Measurements from ENCODE around the gene LMBRD2.
"Not testable (repeated sequence)": the region's sequence is repeated elsewhere in the genome, so short reads cannot be mapped to it uniquely, and the experiment has no call there.

Gene LMBRD2

GRCh38 chr5:36162810-36163486, 11.3 kb upstream of the LMBRD2 start:
- no peak for DNase-seq (ENCODE audit: low read depth in 2 of 2, low spot score in 1 of 2)

GRCh38 chr5:36161361-36161760, 9.7 kb upstream of the LMBRD2 start:
- DNase-seq (ENCODE audit: low read depth in 2 of 2, low spot score in 1 of 2), result no peak

- DNase-seq (ENCODE audit: low read depth in 2 of 2, low spot score in 1 of 2), result no peak
Measured at GRCh38 chr5:36160617-36161016, 8.9 kb upstream of the LMBRD2 start.

DNA sequence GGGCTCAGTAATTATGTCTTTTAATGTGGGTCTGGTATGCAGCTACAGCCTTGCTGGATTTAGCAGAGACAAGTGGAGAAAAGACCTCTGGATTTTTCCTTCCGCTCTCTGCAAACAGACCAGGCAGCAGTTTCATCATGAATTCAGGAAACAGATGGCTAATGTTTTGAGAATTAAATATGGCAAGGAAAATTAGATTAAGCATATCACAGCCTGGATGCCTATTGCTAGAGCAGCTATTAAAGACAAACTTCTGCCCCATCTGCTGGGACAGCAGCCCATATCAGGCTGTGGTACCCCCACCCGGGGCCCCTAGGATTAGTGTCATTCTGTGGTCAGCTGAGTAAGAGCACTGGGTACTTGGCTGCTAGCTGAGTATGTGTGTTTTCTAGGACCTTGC, 6.5 kb upstream of the LMBRD2 start:
- no peak for DNase-seq (ENCODE audit: low read depth in 2 of 2, low spot score in 1 of 2)

DNA sequence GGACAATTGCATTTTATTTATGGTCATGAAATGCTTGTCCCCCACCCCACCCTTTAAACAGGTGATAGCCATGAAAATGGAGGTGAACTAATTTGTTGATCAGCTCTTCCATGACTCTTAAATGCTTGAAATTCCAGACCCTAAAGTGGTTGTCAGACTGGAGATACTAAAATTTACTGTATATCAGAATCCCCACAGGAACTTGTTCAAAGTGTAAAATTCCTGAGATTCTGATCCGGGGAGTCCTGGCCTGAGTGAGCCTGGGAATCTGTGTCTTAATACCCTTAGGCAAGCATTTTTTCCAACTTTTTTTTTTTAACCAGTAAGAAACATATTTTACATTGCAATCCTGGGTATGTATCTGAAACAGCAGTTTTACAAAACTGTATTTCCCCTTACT, 4.9 kb upstream of the LMBRD2 start:
- DNase-seq (ENCODE audit: low read depth in 2 of 2, low spot score in 1 of 2), result no peak

GRCh38 chr5:36156121-36156601, 4.5 kb upstream of the LMBRD2 start:
- DNase-seq (ENCODE audit: low read depth in 2 of 2, low spot score in 1 of 2), result no peak

- no peak for DNase-seq (ENCODE audit: low read depth in 2 of 2, low spot score in 1 of 2)
Measured at GRCh38 chr5:36155291-36155690, 3.6 kb upstream of the LMBRD2 start.

DNA sequence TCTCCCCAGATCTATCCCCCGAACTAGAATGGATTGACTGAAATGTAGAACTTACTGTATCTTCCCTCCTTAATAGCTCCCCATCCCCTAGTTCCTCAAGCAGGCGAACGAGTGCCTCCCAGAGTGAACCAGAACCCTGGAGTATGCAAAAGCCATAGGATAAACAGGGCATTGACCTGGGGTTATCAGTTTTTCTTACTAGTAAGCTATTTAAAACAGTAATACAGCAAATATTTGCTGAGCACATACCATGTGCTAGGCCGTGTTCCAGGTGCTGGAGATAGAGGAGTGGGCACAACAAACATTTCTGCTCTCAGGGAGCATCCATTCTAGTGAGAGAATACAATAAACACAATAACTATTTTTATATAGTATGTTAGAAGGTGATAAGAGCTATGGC, 2.0 kb upstream of the LMBRD2 start:
- DNase-seq (ENCODE audit: low read depth in 2 of 2, low spot score in 1 of 2), result no peak

GRCh38 chr5:36153298-36153677, 1.6 kb upstream of the LMBRD2 start:
- no peak for DNase-seq (ENCODE audit: low read depth in 2 of 2, low spot score in 1 of 2)

- no peak for DNase-seq (ENCODE audit: low read depth in 2 of 2, low spot score in 1 of 2)
Measured at GRCh38 chr5:36152324-36153297, 924 bp upstream of the LMBRD2 start.

- no peak for DNase-seq (ENCODE audit: low read depth in 2 of 2, low spot score in 1 of 2)
Measured at GRCh38 chr5:36150676-36151433, 832 bp downstream of the LMBRD2 start.

DNA sequence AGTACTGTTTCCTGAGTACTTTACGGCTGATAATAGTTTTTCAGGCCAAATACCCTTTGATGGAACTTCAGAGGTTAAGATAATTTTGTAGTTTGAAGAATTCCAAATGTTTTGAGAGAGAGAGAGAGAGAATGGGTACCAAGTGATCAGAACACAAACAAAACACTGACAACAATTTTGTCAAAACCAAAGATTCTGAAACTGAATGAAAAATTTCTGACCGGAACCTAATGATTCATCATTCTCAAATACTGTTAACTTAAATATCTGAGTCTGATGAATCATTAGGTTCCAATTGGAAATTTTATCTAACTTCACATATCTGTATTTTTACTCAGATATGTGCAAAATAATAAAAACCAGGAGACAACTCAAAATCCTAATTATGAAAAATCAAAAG, 4.0 kb downstream of the LMBRD2 start:
- no peak for DNase-seq (ENCODE audit: low read depth in 2 of 2, low spot score in 1 of 2)

GRCh38 chr5:36146390-36146789, 5.3 kb downstream of the LMBRD2 start:
- DNase-seq (ENCODE audit: low read depth in 2 of 2, low spot score in 1 of 2), result no peak

GRCh38 chr5:36145311-36145710, 6.4 kb downstream of the LMBRD2 start:
- DNase-seq (ENCODE audit: low read depth in 2 of 2, low spot score in 1 of 2), result no peak

GRCh38 chr5:36138900-36139683, 12.6 kb downstream of the LMBRD2 start:
- DNase-seq (ENCODE audit: low read depth in 2 of 2, low spot score in 1 of 2), result no peak

DNA sequence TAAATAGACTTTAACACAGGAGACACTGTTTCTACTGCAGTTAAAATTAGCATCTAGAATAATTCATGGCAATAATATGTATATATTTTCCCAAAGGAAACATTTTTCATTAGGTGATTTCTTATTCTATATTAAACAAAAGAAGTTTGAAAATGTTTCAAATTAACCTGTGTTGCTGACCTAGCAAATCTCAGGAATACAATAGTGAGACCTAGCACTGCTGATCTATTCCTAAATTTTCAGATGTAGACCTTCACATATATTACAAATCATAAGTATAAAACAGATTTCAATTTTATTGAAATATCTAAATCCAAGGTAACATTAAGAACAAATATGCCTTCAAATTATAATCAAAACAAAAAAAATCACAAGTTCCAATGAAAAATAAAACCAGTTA, 15.1 kb downstream of the LMBRD2 start:
- no peak for DNase-seq (ENCODE audit: low read depth in 2 of 2, low spot score in 1 of 2)

DNA sequence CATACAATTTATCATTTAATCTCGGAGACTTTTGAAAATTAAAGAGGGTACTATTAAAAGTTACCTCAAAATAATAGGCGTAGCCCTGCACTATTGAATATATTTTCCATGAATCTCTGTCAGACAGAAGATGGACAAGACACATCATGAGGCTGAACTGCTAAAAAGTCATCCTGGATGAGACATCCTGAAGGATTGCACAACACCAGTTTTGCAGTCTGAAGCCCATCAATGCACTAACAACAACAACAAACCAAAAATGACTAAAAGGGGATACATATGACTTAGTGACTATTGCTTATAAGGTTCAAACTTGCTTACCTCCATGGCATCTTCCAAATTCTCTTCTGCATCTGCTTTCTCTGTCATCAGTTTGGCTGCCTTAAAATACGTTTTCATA, 15.7 kb downstream of the LMBRD2 start:
- no peak for DNase-seq (ENCODE audit: low read depth in 2 of 2, low spot score in 1 of 2)

- not testable (repeated sequence) for DNase-seq (ENCODE audit: low read depth in 2 of 2, low spot score in 1 of 2)
Measured at GRCh38 chr5:36133009-36133408, 18.7 kb downstream of the LMBRD2 start.

DNA sequence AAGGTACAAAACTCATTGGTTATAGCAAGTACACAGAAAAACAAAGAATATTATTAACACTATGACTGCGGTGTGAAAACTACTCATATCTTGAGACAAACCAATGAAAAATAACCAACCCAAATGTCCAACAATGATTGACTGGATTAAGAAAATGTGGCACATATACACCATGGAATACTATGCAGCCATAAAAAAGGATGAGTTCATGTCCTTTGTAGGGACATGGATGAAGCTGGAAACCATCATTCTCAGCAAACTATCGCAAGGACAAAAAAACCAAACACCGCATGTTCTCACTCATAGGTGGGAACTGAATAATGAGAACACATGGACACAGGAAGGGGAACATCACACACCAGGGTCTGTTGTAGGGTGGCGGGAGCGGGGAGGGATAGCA, 22.0 kb downstream of the LMBRD2 start:
- DNase-seq (ENCODE audit: low read depth in 2 of 2, low spot score in 1 of 2), result not testable (repeated sequence)

- DNase-seq (ENCODE audit: low read depth in 2 of 2, low spot score in 1 of 2), result no peak
Measured at GRCh38 chr5:36128795-36129194, 22.9 kb downstream of the LMBRD2 start.

DNA sequence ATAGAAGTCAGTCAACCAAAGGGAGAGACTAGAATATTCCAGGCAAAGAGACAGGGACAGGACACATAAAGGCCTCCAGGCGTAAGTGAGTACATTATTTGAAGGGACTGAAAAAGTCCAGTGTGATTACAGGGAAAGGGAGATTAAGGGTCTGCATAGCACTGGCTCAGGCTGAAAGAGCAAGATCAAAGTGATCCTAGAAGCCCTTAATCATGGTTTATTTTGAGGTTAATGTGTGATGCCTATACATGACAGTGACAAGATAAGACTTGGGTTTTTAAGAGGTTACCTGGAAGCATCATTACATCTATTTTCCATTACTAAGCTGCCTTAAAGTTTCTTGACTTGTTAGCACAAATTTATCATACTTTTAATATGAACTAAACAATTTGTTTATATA, 25.8 kb downstream of the LMBRD2 start:
- no peak for DNase-seq (ENCODE audit: low read depth in 2 of 2, low spot score in 1 of 2)

Data from stimulated activated CD8-positive, alpha-beta memory T cell treated with anti-CD3 and anti-CD28 coated beads, Interleukin-4, amount 100 ng/mL, for 1 hour (primary cell).